Heart right ventricle (tissue), 16 donors: Measurements from ENCODE around the gene DMRT1. TPM values are rescaled to one million over a fixed set of nuclear protein-coding genes. Genes with fewer than 3 reads are reported as not detected.

Source experiments
- ATAC-seq, 8 donors: fragments of 200-7000 bp; cut with Tn5 transposase; one replicate each; pipeline ENCODE4 v1.9.1; 2020; ENCODE audit warnings: mild to moderate bottlenecking in 8 of 8, moderate library complexity in 8 of 8, moderate number of reproducible peaks in 1 of 8
- DNase-seq, 2 donors: peaks; one replicate each; pipeline ENCODE4 v3.0.0-alpha.2; 2020
- H3K27ac ChIP-seq, 10 donors: fragments of 200-600 bp; sonication (generic) in 2 of 10; one replicate each; pipeline versions ENCODE4 v1.5.0 to v1.8.0; 2020 to 2022; ENCODE audit warnings: mild to moderate bottlenecking in 3 of 10
- H3K27me3 ChIP-seq, 7 donors: fragments of 200-600 bp; one replicate each; pipeline ENCODE4 v1.8.0; 2021 to 2022; ENCODE audit warnings: mild to moderate bottlenecking in 2 of 7
- H3K36me3 ChIP-seq, 9 donors: fragments of 200-600 bp; sonication (generic) in 1 of 9; one replicate each; pipeline versions ENCODE4 v1.5.0 to v1.8.0; 2020 to 2022; ENCODE audit warnings: mild to moderate bottlenecking in 2 of 9
- H3K4me1 ChIP-seq, 9 donors: fragments of 200-600 bp; sonication (generic) in 1 of 9; one replicate each; pipeline versions ENCODE4 v1.5.0 to v1.8.0; 2020 to 2022; ENCODE audit warnings: mild to moderate bottlenecking in 4 of 9
- H3K4me3 ChIP-seq, 10 donors: fragments of 200-600 bp; sonication (generic) in 2 of 10; one replicate each; pipeline versions ENCODE4 v1.5.0 to v1.8.0; 2020 to 2022; ENCODE audit warnings: mild to moderate bottlenecking in 7 of 10, moderate library complexity in 2 of 10
- H3K9me3 ChIP-seq, 11 donors: fragments of 200-600 bp in 10 of 11; sonication (generic) in 2 of 11; one replicate each; pipeline versions ENCODE4 v1.5.0 to v1.8.0; 2013 to 2022; ENCODE audit warnings: mild to moderate bottlenecking in 2 of 11, control low read depth in 1 of 11, moderate library complexity in 1 of 11
- CTCF ChIP-seq, 9 donors: fragments of 200-600 bp; sonication (generic) in 2 of 9; IDR thresholded peaks; one replicate each; pipeline versions ENCODE4 v1.5.0 to v1.8.0; 2021 to 2022; ENCODE audit warnings: antibody characterized with exemption in 9 of 9, mild to moderate bottlenecking in 5 of 9, moderate library complexity in 1 of 9
- WGBS, 2 donors: extraction: QIAGEN DNeasy Blood & Tissue Kit; methylation state at CpG; one replicate each; pipeline ENCODE4 v1.1.7; 2013; ENCODE audit warnings: inconsistent platforms in 1 of 2; 5-methylcytosine and 5-hydroxymethylcytosine counted together
- intact Hi-C, 10 donors: fragments of 100-400 bp; cut with DNase I; formaldehyde crosslinking; loops; one replicate each; pipeline versions ENCODE4 v1.11.1 to v1.14.2; 2022
- polyA plus RNA-seq, 2 donors: library from polyadenylated mRNA; stranded (reverse); fragments of 200-250 nt; gene quantifications; one replicate each; pipeline ENCODE4 v1.2.3, GENCODE V29; 2013
- total RNA-seq, 10 donors: library from RNA; stranded (reverse); fragmentation: NEBNext Ultra II Directional in 3 of 10; extraction: Animal tissue kit (Norgen Biotek cat#: 25700) in 3 of 10; gene quantifications; one replicate each; pipeline versions ENCODE4 v1.2.1 to v1.2.4, GENCODE V29; 2021 to 2023
- donor health status: Arrhythmogenic right ventricular cardiomyopathy.
- donor health status: ischemic (EF 13 %, LVEDD 7.1; RV severe dilation, severe dysfunction).
- donor health status: healthy with polysubstance abuse.
- donor health status: DM: no; HTN: yes; CAD: no.
- donor health status: DM: no; HTN: no; CAD: no.
- donor health status: ischemic (EF 25% LVEDD 6.9; RV normal size, moderate dysfunction).
- donor health status: ischemic (EF 25% LVEDD 5.7; RV mildly dilated, moderate dysfunction).
- donor health status: healthy.
- donor health status: DM: yes; HTN: yes; CAD: no.
- donor health status: Ischemic cardiomyopathy.
- donor health status: ischemic (EF 35%, LVEDD 5.7; RV mildly dilated, moderate dysfunction).
- donor health status: nonischemic (EF 11% LVEDD 7.7; RV severe dilation, severe dysfunction).
- donor health status: DM: yes; HTN: yes; CAD: no.
- donor health status: PGD.
- donor health status: ischemic (EF 29% LVEDD 5.4; RV normal size, mild dysfunction).
- donor health status: nonischemic (EF 23%, LVEDD 6.1; RV moderate dilation, normal function).

The DMRT1 gene
- total and polyA plus RNA-seq, 12 donors: not detected

GRCh38 chr9:806285-807156 is 35.0 kb upstream of the DMRT1 start:
- DNase-seq: no peak
- H3K9me3 ChIP-seq: no peaks in the 10 kb centered on the region
- 58 to 68% methylated on average over 8 of the region's 8 CpGs for WGBS, 2 donors
- intact Hi-C loops: loop anchor here in 9 of 10 donors (1.0 to 10.0 kb wide), 8 partner anchors 192 to 459 kb away; no protein-coding TSS in a partner anchor
- H3K27me3 ChIP-seq: peaks cover 0 to 4% (median 0%) of the 10 kb centered on the region in 7 donors
- H3K27ac ChIP-seq: no peak overlapping the region
- H3K36me3 ChIP-seq: no peaks in the 10 kb centered on the region
- no peak overlapping the region for H3K4me3 ChIP-seq
- no peaks in the 10 kb centered on the region for H3K4me1 ChIP-seq
- no peak for ATAC-seq
- peak; percentile 42 to 74 (median 70) for TF ChIP-seq CTCF (IDR thresholded peaks at IDR 0.05)

GRCh38 chr9:811106-811531 is 30.4 kb upstream of the DMRT1 start:
- 62 to 76% methylated on average over 6 of the region's 6 CpGs for WGBS, 2 donors
- Histone ChIP-seq H3K36me3 (no peaks in the 10 kb centered on the region), H3K9me3 (no peaks in the 10 kb centered on the region), H3K4me1 (no peaks in the 10 kb centered on the region), H3K4me3 (no peak overlapping the region), H3K27ac (no peak overlapping the region), H3K27me3 (peaks cover 0 to 4% (median 0%) of the 10 kb centered on the region in 7 donors)
- intact Hi-C loops: no loop called here
- ATAC-seq (peak in 2 of 8 donors; percentile 33 to 52), DNase-seq (peak; percentile 8 to 21)
- no peak for TF ChIP-seq CTCF (IDR thresholded peaks at IDR 0.05)

DNA sequence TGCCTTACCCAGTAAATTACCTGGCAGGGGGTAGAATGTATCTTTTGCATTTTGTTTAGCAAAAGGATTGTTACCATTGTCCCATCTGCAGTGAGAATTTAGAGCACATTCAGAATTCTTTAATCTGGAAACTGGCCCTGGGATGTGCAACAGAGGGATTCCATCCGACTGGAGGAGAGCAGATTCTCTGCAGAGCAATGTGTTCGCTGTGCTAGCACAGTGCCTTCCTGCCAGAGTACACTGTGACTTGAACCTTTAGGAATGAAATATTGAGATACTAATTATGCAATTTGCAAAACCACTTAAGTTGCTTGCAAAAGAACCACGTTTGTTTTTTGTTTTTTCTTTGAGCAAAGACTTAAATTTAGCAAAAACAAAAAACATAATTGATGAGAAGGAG is 22.5 kb upstream of the DMRT1 start:
- ATAC-seq (peak in 1 of 8 donors; percentile 83), DNase-seq (no peak)
- TF ChIP-seq CTCF (IDR thresholded peaks at IDR 0.05): no peak
- Histone ChIP-seq H3K36me3 (no peaks in the 10 kb centered on the region), H3K27ac (no peak overlapping the region), H3K27me3 (no peaks in the 10 kb centered on the region), H3K4me1 (no peaks in the 10 kb centered on the region), H3K4me3 (no peak overlapping the region), H3K9me3 (no peaks in the 10 kb centered on the region)
- 32 to 34% methylated on average over 3 of the region's 3 CpGs for WGBS, 2 donors
- intact Hi-C loops: no loop called here

DNA sequence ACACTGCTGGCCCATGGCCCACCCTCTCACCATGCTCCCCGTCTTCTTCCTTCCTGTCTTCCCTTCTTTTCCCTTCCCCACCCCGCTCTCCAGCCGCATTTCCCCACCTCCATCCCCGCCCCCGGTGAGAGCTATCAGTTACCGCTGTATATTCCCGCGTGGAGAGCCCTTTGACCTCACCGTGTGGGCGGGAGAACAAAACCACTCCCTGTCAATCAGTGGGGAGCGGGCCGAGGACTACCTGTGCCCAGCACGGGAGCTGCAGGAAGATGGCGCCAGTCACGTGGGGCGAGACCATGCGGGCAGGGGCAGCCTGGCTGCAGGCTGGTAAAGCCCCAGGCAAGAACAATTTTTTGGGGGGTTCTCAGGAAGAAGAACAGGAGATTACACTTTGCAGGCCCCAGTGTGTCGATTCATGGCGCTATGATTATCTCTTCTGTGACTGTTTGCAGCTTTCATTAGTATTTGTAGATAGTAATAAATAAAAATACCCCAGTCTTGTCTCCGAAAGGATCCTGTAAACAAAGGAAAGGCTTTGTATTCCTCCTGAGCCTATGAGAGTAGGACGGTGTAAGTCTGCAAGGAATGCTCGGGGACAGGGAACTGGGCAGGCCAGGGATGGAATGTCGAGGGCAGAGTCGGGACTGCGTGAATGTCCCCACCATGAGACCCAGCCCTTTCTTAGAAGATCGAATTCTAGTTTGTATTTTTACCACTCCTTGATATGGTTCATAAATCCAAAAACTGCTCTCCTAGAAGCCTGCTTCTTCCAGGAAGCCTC is 14.8 kb upstream of the DMRT1 start:
- Histone ChIP-seq H3K27ac (no peak overlapping the region), H3K4me3 (no peak overlapping the region), H3K36me3 (no peaks in the 10 kb centered on the region), H3K9me3 (no peaks in the 10 kb centered on the region), H3K4me1 (no peaks in the 10 kb centered on the region), H3K27me3 (peaks cover 0 to 3% (median 0%) of the 10 kb centered on the region in 7 donors)
- TF ChIP-seq CTCF (IDR thresholded peaks at IDR 0.05): no peak
- WGBS, 2 donors: 60 to 66% methylated on average over 25 to 26 of the region's 26 CpGs
- intact Hi-C loops: no loop called here
- DNase-seq (no peak), ATAC-seq (no peak)
